Fibroblast of pulmonary artery (primary cell): ENCODE measurements around the gene ZNF423.

ENCODE experiments used
- DNase-seq: peaks from one replicate; pipeline ENCODE4 v3.0.0-alpha.2; 2010; ENCODE audit warnings: low read depth
- H3K4me3 ChIP-seq: replicated peaks from 2 replicates; pipeline ENCODE4 v1.5.1; 2011; ENCODE audit warnings: low read depth, mild to moderate bottlenecking, control low read depth, low read length, moderate library complexity
- CTCF ChIP-seq: IDR thresholded peaks from 2 replicates; pipeline ENCODE4 v1.5.1; 2011; ENCODE audit warnings: mild to moderate bottlenecking, control low read depth, low read length, inconsistent platforms; ENCODE audit errors: missing control alignments

ZNF423 gene

GRCh38 chr16:49545741-49546448, 310.0 kb downstream of the ZNF423 start:
- TF ChIP-seq CTCF: no peak
- DNase-seq: no peak

GRCh38 chr16:49545243-49545642, 310.7 kb downstream of the ZNF423 start:
- DNase-seq: no peak
- H3K4me3 ChIP-seq: no peak overlapping the region
- no peak for TF ChIP-seq CTCF

More at GRCh38 chr16:49545741-49546448, 310.0 kb downstream of the ZNF423 start:
- no peak overlapping the region for H3K4me3 ChIP-seq

- no peak for DNase-seq
- no peak for TF ChIP-seq CTCF
- no peak overlapping the region for H3K4me3 ChIP-seq
Observed at GRCh38 chr16:49544828-49545227, 311.1 kb downstream of the ZNF423 start.

- no peak overlapping the region for H3K4me3 ChIP-seq
- TF ChIP-seq CTCF: no peak
- no peak for DNase-seq
Observed at GRCh38 chr16:49543631-49543946, 312.3 kb downstream of the ZNF423 start.

GRCh38 chr16:49542946-49543630, 312.8 kb downstream of the ZNF423 start:
- TF ChIP-seq CTCF: no peak
- DNase-seq: no peak
- no peak overlapping the region for H3K4me3 ChIP-seq

- no peak for DNase-seq
- no peak overlapping the region for H3K4me3 ChIP-seq
- no peak for TF ChIP-seq CTCF
Observed at GRCh38 chr16:49542391-49542891, 313.5 kb downstream of the ZNF423 start.
